ENCODE results near the gene TSPAN18.

GRCh38 chr11:44829838-44830237, 103.1 kb downstream of the TSPAN18 start:
- no peak for TF ChIP-seq CTCF (IDR thresholded peaks at IDR 0.05)
- TF ChIP-seq POLR2A (IDR thresholded peaks at IDR 0.05) = no peak

All from thyroid gland (tissue), 4 donors.